Thyroid gland (tissue), 4 donors: ENCODE measurements around the gene WASL.

Experiments used
- CTCF ChIP-seq, 6 experiments: fragments of 200-600 bp in 3 of 6; fragments of 450-650 bp in 3 of 6; sonication (generic) in 3 of 6; IDR thresholded peaks; one replicate each; pipeline ENCODE4 v1.5.1; 2016 to 2019; ENCODE audit warnings: antibody characterized with exemption in 6 of 6, mild to moderate bottlenecking in 2 of 6, inconsistent platforms in 1 of 6, moderate library complexity in 1 of 6
- POLR2A ChIP-seq, 2 donors: fragments of 450-650 bp; IDR thresholded peaks; one replicate each; pipeline ENCODE4 v1.6.1; 2017; ENCODE audit warnings: antibody characterized with exemption in 2 of 2, mild to moderate bottlenecking in 2 of 2, moderate library complexity in 1 of 2

GRCh38 chr7:123763191-123763661, 14.4 kb upstream of the WASL start:
- TF ChIP-seq CTCF (IDR thresholded peaks at IDR 0.05) (no peak), POLR2A (IDR thresholded peaks at IDR 0.05) (no peak)
